ENCODE measurements around the gene PURA. TPM values are rescaled to one million over a fixed set of nuclear protein-coding genes. Genes with fewer than 3 reads are reported as not detected.

Gene PURA
- total RNA-seq, 2 experiments from 2014 or later, result 8.2 to 9.2 TPM

DNA sequence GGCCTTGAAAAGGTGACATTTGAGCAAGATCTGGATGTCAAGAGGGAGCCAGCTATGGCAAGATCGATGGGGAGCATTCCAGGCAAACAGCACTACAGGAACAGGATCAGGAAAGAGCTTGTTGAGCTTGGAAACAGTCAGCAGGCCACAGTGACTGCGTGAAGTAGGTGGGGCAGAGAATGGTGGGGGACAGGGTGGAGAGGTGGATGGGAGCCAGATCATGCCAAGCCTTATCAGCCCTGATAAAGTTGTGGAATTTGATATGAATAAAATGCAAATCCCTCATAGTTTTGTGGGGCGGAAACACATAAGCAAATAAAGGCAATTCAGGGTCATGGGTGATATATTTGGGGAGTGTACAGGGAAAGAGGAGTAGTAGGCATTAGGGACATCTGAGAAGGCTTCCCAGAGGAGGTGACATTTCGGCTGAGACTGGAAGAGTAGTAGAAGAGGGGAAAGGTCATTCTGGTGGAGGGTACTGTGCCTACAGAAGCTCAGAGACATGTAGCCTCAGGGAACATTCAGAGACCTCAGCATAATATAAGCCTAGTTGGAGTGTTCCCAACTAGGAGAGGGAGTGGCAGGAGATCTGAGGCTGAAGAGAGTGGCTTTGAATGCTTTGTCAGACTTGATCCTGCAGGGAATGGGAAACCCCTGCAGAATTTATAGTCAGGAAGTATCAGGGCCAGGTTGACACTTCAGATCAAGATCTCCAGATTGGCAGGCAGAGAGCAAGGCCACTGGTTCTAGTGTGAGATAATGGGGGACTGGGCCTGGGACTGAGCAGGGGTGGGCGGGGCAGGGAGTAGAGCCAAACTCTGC lies 51.4 kb downstream of the PURA start:
- no peak overlapping the region for H3K4me3 Mint-ChIP-seq
- H3K27ac Mint-ChIP-seq, result no peak overlapping the region
- TF ChIP-seq, protein P1, sequence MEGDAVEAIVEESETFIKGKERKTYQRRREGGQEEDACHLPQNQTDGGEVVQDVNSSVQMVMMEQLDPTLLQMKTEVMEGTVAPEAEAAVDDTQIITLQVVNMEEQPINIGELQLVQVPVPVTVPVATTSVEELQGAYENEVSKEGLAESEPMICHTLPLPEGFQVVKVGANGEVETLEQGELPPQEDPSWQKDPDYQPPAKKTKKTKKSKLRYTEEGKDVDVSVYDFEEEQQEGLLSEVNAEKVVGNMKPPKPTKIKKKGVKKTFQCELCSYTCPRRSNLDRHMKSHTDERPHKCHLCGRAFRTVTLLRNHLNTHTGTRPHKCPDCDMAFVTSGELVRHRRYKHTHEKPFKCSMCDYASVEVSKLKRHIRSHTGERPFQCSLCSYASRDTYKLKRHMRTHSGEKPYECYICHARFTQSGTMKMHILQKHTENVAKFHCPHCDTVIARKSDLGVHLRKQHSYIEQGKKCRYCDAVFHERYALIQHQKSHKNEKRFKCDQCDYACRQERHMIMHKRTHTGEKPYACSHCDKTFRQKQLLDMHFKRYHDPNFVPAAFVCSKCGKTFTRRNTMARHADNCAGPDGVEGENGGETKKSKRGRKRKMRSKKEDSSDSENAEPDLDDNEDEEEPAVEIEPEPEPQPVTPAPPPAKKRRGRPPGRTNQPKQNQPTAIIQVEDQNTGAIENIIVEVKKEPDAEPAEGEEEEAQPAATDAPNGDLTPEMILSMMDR (IDR thresholded peaks at IDR 0.05), result no peak
- no peak for ATAC-seq
- no peak for DNase-seq
- CTCF ChIA-PET, result interaction anchor here (1.3 to 1.7 kb wide), 2 partner anchors 92 to 196 kb away, joined by 3 to 7 read pairs; no protein-coding TSS in a partner anchor
- no peaks in the 10 kb centered on the region for H3K9me3 Mint-ChIP-seq
- no peaks in the 10 kb centered on the region for H3K36me3 Mint-ChIP-seq (ENCODE audit: low read depth)
- POLR2A ChIA-PET, result interaction anchor here (0.6 to 1.4 kb wide), 3 partner anchors 9 to 404 kb away, joined by 3 read pairs; no protein-coding TSS in a partner anchor
- H3K27me3 Mint-ChIP-seq, result no peaks in the 10 kb centered on the region
- H3K4me1 Mint-ChIP-seq (ENCODE audit: low read depth), result no peaks in the 10 kb centered on the region
- intact Hi-C loops (cut with micrococcal nuclease), result no loop called here

DNA sequence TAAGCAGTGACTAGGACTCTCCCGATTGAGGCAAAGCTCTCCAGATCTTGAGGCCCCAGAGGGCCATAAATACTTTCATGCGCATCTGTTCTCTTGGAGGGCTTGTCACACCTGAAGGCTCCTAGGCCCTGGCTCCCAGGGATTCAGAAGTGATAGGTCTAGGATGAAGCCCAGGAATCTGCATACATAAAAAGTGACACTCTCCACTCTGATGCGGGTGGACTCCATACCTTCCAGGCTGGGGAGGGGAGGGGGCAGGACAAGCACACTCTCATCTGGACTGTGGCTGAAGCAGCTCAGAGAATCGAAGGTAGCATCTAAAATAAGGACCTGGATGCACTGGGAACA lies 52.0 kb downstream of the PURA start:
- POLR2A ChIA-PET, result interaction anchor here (1.1 to 1.4 kb wide), 2 partner anchors 10 to 22 kb away, joined by 3 read pairs; no protein-coding TSS in a partner anchor
- TF ChIP-seq, protein P1 (IDR thresholded peaks at IDR 0.05), result no peak
- DNase-seq (no peak), ATAC-seq (no peak)
- no peaks in the 10 kb centered on the region for H3K27me3 Mint-ChIP-seq
- no peaks in the 10 kb centered on the region for H3K4me1 Mint-ChIP-seq (ENCODE audit: low read depth)
- intact Hi-C loops (cut with micrococcal nuclease), result no loop called here
- no peaks in the 10 kb centered on the region for H3K9me3 Mint-ChIP-seq
- no peak overlapping the region for H3K27ac Mint-ChIP-seq
- H3K36me3 Mint-ChIP-seq (ENCODE audit: low read depth), result no peaks in the 10 kb centered on the region
- no peak overlapping the region for H3K4me3 Mint-ChIP-seq
- CTCF ChIA-PET, result interaction anchor here (1.7 kb wide), 1 partner anchor 93 kb away, joined by 7 read pairs; no protein-coding TSS in a partner anchor

DNA sequence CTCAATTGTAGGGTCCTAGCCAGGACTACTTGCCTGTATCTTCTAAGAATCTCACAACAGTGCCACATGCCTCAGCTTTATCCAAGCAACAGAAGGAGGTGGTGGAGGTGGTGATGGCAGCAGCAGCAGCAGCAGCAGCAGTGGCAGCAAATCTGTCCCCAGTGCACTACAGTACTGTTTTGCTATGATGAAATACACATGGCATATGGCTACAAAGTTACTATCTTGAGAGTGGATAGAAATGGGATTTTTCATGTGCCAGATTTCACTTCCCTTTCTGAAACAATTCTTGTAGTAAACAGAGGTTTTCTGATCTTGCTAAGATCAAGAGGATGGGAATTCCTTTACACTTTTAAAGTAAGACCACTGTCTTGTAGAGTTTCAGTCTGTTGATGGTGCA lies 53.0 kb downstream of the PURA start:
- no peaks in the 10 kb centered on the region for H3K27me3 Mint-ChIP-seq
- no peak for ATAC-seq
- H3K9me3 Mint-ChIP-seq, result no peaks in the 10 kb centered on the region
- CTCF ChIA-PET, result no interaction called here
- H3K4me1 Mint-ChIP-seq (ENCODE audit: low read depth), result no peaks in the 10 kb centered on the region
- POLR2A ChIA-PET, result no interaction called here
- H3K4me3 Mint-ChIP-seq, result no peak overlapping the region
- H3K27ac Mint-ChIP-seq, result no peak overlapping the region
- no peaks in the 10 kb centered on the region for H3K36me3 Mint-ChIP-seq (ENCODE audit: low read depth)
- DNase-seq, result no peak
- intact Hi-C loops (cut with micrococcal nuclease), result no loop called here
- TF ChIP-seq, protein P1 (IDR thresholded peaks at IDR 0.05), result no peak

DNA sequence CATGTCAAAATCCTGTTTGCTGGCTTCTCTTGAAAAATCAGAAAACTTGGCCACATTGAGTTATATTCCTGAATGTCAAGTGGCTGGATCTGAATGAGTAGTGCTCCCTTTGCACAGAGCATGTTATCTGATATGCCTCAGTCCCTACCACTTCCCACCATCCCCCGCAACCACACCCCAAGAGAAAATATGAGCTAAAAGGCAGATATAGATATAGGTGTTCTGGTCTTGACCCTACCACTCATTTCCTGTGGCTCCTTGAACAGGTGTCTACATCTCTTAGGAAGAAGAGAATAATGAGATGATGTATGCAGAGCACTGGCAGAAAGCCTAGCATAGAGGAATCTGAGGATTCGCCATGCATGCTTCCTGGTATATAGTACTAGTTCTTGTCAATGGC lies 54.5 kb downstream of the PURA start:
- TF ChIP-seq, protein P1 (IDR thresholded peaks at IDR 0.05), result no peak
- ChIA-PET CTCF (interaction anchor here (1.1 kb wide), 1 partner anchor 199 kb away, joined by 4 read pairs; no protein-coding TSS in a partner anchor), POLR2A (no interaction called here)
- intact Hi-C loops (cut with micrococcal nuclease), result no loop called here
- H3K9me3 Mint-ChIP-seq, result no peaks in the 10 kb centered on the region
- no peak overlapping the region for H3K27ac Mint-ChIP-seq
- DNase-seq (no peak), ATAC-seq (no peak)
- H3K36me3 Mint-ChIP-seq (ENCODE audit: low read depth), result no peaks in the 10 kb centered on the region
- H3K4me3 Mint-ChIP-seq, result no peak overlapping the region
- no peaks in the 10 kb centered on the region for H3K27me3 Mint-ChIP-seq
- no peaks in the 10 kb centered on the region for H3K4me1 Mint-ChIP-seq (ENCODE audit: low read depth)

DNA sequence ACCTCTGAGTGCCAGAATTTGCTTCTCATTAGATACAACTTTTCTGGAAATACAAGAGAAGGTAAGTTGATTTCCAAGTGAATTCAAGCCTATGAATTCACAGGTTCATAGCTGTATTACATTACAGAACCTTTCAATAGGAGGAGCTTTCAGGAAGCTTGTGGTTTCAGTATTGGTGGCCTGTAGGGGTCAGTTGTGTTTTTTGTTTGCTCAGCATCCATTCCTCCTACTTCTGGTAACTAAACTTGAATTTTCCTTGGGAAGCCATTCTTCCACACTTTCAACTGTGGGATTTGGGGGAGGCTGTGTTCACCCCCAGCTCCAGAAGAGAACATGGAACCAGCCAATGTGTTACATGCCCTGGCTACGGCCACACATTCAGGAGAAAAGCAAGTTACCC lies 55.5 kb downstream of the PURA start:
- ChIA-PET CTCF (interaction anchor here (0.7 to 1.9 kb wide), 9 partner anchors 11 to 394 kb away, joined by 3 to 7 read pairs (median 3); no protein-coding TSS in a partner anchor), POLR2A (no interaction called here)
- peaks cover 3% of the 10 kb centered on the region for H3K4me1 Mint-ChIP-seq (ENCODE audit: low read depth)
- H3K27ac Mint-ChIP-seq, result no peak overlapping the region
- TF ChIP-seq, protein P1 (IDR thresholded peaks at IDR 0.05), result no peak
- no peaks in the 10 kb centered on the region for H3K9me3 Mint-ChIP-seq
- no peak for DNase-seq
- H3K36me3 Mint-ChIP-seq (ENCODE audit: low read depth), result no peaks in the 10 kb centered on the region
- no peaks in the 10 kb centered on the region for H3K27me3 Mint-ChIP-seq
- intact Hi-C loops (cut with micrococcal nuclease), result no loop called here
- H3K4me3 Mint-ChIP-seq, result no peak overlapping the region
- no peak for ATAC-seq
